MM.1S (cell line): ENCODE results near the gene SYNE2.

ENCODE experiments used
- CTCF ChIP-seq: fragments of 300-600 bp; sonication (generic); IDR thresholded peaks from 2 replicates; pipeline ENCODE4 v1.5.1; 2016; ENCODE audit warnings: antibody characterized with exemption, low read length, mixed read lengths
- EZH2 ChIP-seq: fragments of 300-600 bp; sonication (generic); optimal IDR thresholded peaks from 2 replicates; pipeline ENCODE3; 2017; ENCODE audit warnings: low read depth, mild to moderate bottlenecking, antibody characterized with exemption, low read length, mixed read lengths
- EZH2phosphoT487 ChIP-seq: fragments of 300-600 bp; sonication (generic); IDR thresholded peaks from 2 replicates; pipeline ENCODE4 v1.6.1; 2018; ENCODE audit warnings: antibody characterized with exemption, low read length

GRCh38 chr14:64075613-64076005 lies 222.8 kb downstream of the SYNE2 start:
- TF ChIP-seq CTCF (no peak), EZH2 (no peak), EZH2phosphoT487 (no peak)
